ENCODE data around the gene CCDC197.
A peak's percentile ranks its signal among the peaks of the same experiment; 100 is the strongest.

The CCDC197 gene

GRCh38 chr14:94026889-94027469 lies 29.9 kb downstream of the CCDC197 start:
- no peak for DNase-seq (ENCODE audit: low read depth, low spot score)
- no peak for TF ChIP-seq CTCF (IDR thresholded peaks at IDR 0.05; ENCODE audit: low read depth, low read length)
- in situ Hi-C loops (cut with HindIII; ENCODE audit: low sequenced_read_pairs) = no loop called here
- H3K4me3 ChIP-seq (ENCODE audit: low read depth, low read length) = peak overlapping the region; percentile 48

GRCh38 chr14:94027566-94028449 lies 30.7 kb downstream of the CCDC197 start:
- H3K4me3 ChIP-seq (ENCODE audit: low read depth, low read length) = no peak overlapping the region
- in situ Hi-C loops (cut with HindIII; ENCODE audit: low sequenced_read_pairs) = no loop called here
- DNase-seq (ENCODE audit: low read depth, low spot score) = no peak
- no peak for TF ChIP-seq CTCF (IDR thresholded peaks at IDR 0.05; ENCODE audit: low read depth, low read length)

GRCh38 chr14:94028450-94028826 lies 31.3 kb downstream of the CCDC197 start:
- H3K4me3 ChIP-seq (ENCODE audit: low read depth, low read length) = no peak overlapping the region
- DNase-seq (ENCODE audit: low read depth, low spot score) = peak; percentile 19
- TF ChIP-seq CTCF (IDR thresholded peaks at IDR 0.05; ENCODE audit: low read depth, low read length) = no peak
- in situ Hi-C loops (cut with HindIII; ENCODE audit: low sequenced_read_pairs) = no loop called here

- TF ChIP-seq CTCF (IDR thresholded peaks at IDR 0.05; ENCODE audit: low read depth, low read length) = no peak
- H3K4me3 ChIP-seq (ENCODE audit: low read depth, low read length) = no peak overlapping the region
- DNase-seq (ENCODE audit: low read depth, low spot score) = no peak
- in situ Hi-C loops (cut with HindIII; ENCODE audit: low sequenced_read_pairs) = no loop called here
Observed at GRCh38 chr14:94029265-94029664, 32.2 kb downstream of the CCDC197 start.

GRCh38 chr14:94029671-94030203 lies 32.6 kb downstream of the CCDC197 start:
- DNase-seq (ENCODE audit: low read depth, low spot score) = no peak
- no peak for TF ChIP-seq CTCF (IDR thresholded peaks at IDR 0.05; ENCODE audit: low read depth, low read length)
- in situ Hi-C loops (cut with HindIII; ENCODE audit: low sequenced_read_pairs) = no loop called here
- H3K4me3 ChIP-seq (ENCODE audit: low read depth, low read length) = no peak overlapping the region

- DNase-seq (ENCODE audit: low read depth, low spot score) = no peak
- H3K4me3 ChIP-seq (ENCODE audit: low read depth, low read length) = no peak overlapping the region
- no peak for TF ChIP-seq CTCF (IDR thresholded peaks at IDR 0.05; ENCODE audit: low read depth, low read length)
- in situ Hi-C loops (cut with HindIII; ENCODE audit: low sequenced_read_pairs) = no loop called here
Observed at GRCh38 chr14:94030571-94030970, 33.5 kb downstream of the CCDC197 start.
